K562 (cell line): ENCODE results near the gene B9D2. TPM values are rescaled to one million over a fixed set of nuclear protein-coding genes. Genes with fewer than 3 reads are reported as not detected.

Experiments used
- CBX3 ChIP-seq, 2 experiments: IDR thresholded peaks; 1 replicate in 1 of 2; 2 replicates in 1 of 2; pipeline ENCODE4 v1.6.1; 2012; ENCODE audit warnings: inconsistent platforms in 2 of 2, low read length in 2 of 2, borderline replicate concordance in 1 of 2, control low read depth in 1 of 2
- E2F5 ChIP-seq: sonication (generic); formaldehyde crosslinking; IDR thresholded peaks from 2 replicates; pipeline ENCODE4 v1.8.0; 2022; ENCODE audit warnings: mild to moderate bottlenecking, missing genetic modification reagents
- HLTF ChIP-seq: fragments of 450-650 bp; IDR thresholded peaks from 2 replicates; pipeline ENCODE4 v1.6.1; 2016
- MEIS2 ChIP-seq: fragments of 450-650 bp; IDR thresholded peaks from 2 replicates; pipeline ENCODE4 v1.6.1; 2014; ENCODE audit warnings: mild to moderate bottlenecking; ENCODE audit not compliant: partially characterized antibody
- RNF219 ChIP-seq: fragments of 250-450 bp; sonication (Bioruptor Pico); IDR thresholded peaks from 2 replicates; pipeline ENCODE4 v1.5.0; 2022; ENCODE audit warnings: mild to moderate bottlenecking
- ZBTB40 ChIP-seq, 2 experiments: fragments of 450-650 bp in 1 of 2; sonication (generic) in 1 of 2; formaldehyde crosslinking in 1 of 2; IDR thresholded peaks; 2 replicates each; pipeline versions ENCODE4 v1.7.1 to v1.9.0; 2016 to 2022; ENCODE audit warnings: inconsistent platforms in 1 of 2, mild to moderate bottlenecking in 1 of 2, missing genetic modification reagents in 1 of 2
- ZNF316 ChIP-seq: fragments of 450-650 bp; IDR thresholded peaks from 2 replicates; pipeline ENCODE4 v1.6.1; 2016
- polyA plus RNA-seq, 8 experiments: library from polyadenylated mRNA; depleted of rRNA in 4 of 8; stranded (reverse) in 5 of 8; unstranded in 3 of 8; fragments of >200 nt; fragmentation: Nextera tagmentation in 2 of 8; fragmentation: Illumina TruSeq in 1 of 8; extraction: Ambion mirVana in 2 of 8; extraction: Trizol in 1 of 8; gene quantifications; 2 replicates each; pipeline versions ENCODE4 v1.2.1 to v1.2.3, GENCODE V29; 2011 to 2014; ENCODE audit warnings: inconsistent platforms in 1 of 8, missing spikeins in 1 of 8
- total RNA-seq, 7 experiments: library from RNA; depleted of rRNA in 6 of 7; stranded (reverse); fragments of >200 nt in 6 of 7; fragmentation: Illumina TruSeq in 2 of 7; extraction: Trizol in 2 of 7; gene quantifications; 2 replicates each; pipeline versions ENCODE4 v1.2.1 to v1.2.3, GENCODE V29; 2011 to 2021; ENCODE audit warnings: low replicate concordance in 1 of 7
- TF ChIP-seq, protein P1 (sequence below): fragments of 150-350 bp; IDR thresholded peaks from 2 replicates; pipeline ENCODE4 v1.6.1; 2014; ENCODE audit warnings: low read depth, mild to moderate bottlenecking, low read length, borderline replicate concordance
- TF ChIP-seq, protein P2 (sequence below): fragments of 200-800 bp; sonication (Bioruptor generic); IDR thresholded peaks from 2 replicates; pipeline ENCODE4 v1.6.1; 2017; ENCODE audit warnings: missing genetic modification characterization, missing compliant biosample characterization

B9D2 gene
- total and polyA plus RNA-seq, 9 of the 15 experiments (the other 6 are each of a cell fraction or from before 2014, with no cell fraction given): 0.83 to 6.9 (median 2.8) TPM

GRCh38 chr19:41350735-41351338 lies 13.1 kb downstream of the B9D2 start (continued):
- TF ChIP-seq ZBTB40 (IDR thresholded peaks at IDR 0.05) (peak; percentile 53), ZBTB40 (CRISPR knock-in tag; IDR thresholded peaks at IDR 0.05) (no peak), E2F5 (CRISPR knock-in tag) (no peak), HLTF (peak; percentile 85), ZNF316 (peak; percentile 30; the same call in 1 of the 2 replicates), CBX3 (IDR thresholded peaks at IDR 0.05; ENCODE audit: borderline replicate concordance in 1 of 2, low read length in 2 of 2) (peak in 1 of 2 experiments; percentile 13; a peak in 1 of 3 replicates), RNF219 (CRISPR knock-in tag) (no peak), MEIS2 (peak; percentile 4)
- TF ChIP-seq, protein P1, sequence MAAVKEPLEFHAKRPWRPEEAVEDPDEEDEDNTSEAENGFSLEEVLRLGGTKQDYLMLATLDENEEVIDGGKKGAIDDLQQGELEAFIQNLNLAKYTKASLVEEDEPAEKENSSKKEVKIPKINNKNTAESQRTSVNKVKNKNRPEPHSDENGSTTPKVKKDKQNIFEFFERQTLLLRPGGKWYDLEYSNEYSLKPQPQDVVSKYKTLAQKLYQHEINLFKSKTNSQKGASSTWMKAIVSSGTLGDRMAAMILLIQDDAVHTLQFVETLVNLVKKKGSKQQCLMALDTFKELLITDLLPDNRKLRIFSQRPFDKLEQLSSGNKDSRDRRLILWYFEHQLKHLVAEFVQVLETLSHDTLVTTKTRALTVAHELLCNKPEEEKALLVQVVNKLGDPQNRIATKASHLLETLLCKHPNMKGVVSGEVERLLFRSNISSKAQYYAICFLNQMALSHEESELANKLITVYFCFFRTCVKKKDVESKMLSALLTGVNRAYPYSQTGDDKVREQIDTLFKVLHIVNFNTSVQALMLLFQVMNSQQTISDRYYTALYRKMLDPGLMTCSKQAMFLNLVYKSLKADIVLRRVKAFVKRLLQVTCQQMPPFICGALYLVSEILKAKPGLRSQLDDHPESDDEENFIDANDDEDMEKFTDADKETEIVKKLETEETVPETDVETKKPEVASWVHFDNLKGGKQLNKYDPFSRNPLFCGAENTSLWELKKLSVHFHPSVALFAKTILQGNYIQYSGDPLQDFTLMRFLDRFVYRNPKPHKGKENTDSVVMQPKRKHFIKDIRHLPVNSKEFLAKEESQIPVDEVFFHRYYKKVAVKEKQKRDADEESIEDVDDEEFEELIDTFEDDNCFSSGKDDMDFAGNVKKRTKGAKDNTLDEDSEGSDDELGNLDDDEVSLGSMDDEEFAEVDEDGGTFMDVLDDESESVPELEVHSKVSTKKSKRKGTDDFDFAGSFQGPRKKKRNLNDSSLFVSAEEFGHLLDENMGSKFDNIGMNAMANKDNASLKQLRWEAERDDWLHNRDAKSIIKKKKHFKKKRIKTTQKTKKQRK: no peak
- TF ChIP-seq, protein P2, sequence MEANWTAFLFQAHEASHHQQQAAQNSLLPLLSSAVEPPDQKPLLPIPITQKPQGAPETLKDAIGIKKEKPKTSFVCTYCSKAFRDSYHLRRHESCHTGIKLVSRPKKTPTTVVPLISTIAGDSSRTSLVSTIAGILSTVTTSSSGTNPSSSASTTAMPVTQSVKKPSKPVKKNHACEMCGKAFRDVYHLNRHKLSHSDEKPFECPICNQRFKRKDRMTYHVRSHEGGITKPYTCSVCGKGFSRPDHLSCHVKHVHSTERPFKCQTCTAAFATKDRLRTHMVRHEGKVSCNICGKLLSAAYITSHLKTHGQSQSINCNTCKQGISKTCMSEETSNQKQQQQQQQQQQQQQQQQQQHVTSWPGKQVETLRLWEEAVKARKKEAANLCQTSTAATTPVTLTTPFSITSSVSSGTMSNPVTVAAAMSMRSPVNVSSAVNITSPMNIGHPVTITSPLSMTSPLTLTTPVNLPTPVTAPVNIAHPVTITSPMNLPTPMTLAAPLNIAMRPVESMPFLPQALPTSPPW (CRISPR knock-in tag): peak; percentile 49; the same call in 1 of the 2 replicates
